IMR-90 (cell line): ENCODE results near the gene GABRA6. TPM values are rescaled to one million over a fixed set of nuclear protein-coding genes. Genes with fewer than 3 reads are reported as not detected.

Experiments
- ATAC-seq: fragments of 200-7000 bp; cut with Tn5 transposase; 2 replicates; pipeline ENCODE4 v1.9.1; 2020; ENCODE audit warnings: low read depth, mild to moderate bottlenecking, moderate library complexity
- BruUV-seq: library from RNA; stranded (reverse); fragments of 400-500 nt; replicated peaks from 2 replicates; lab custom pipeline; 2021; lab: Mats Ljungman, UMichigan
- CTCF ChIA-PET: fragments of 300-600 bp; formaldehyde crosslinking; extraction: SDS; loops from one replicate; lab custom pipeline; 2021; ENCODE audit warnings: antibody characterized with exemption; lab: Yijun Ruan, JAX
- POLR2A ChIA-PET: fragments of 300-600 bp; sonication (Branson Sonifier 250); formaldehyde crosslinking; loops from one replicate; lab custom pipeline; 2022; ENCODE audit warnings: antibody characterized with exemption; ENCODE audit not compliant: unreplicated experiment; lab: Charles Lee
- DNase-seq: peaks from one replicate; pipeline ENCODE4 v3.0.0; 2013
- H2AFZ ChIP-seq: replicated peaks from 2 replicates; pipeline ENCODE3; 2013; ENCODE audit warnings: low read length, mild to moderate bottlenecking; ENCODE audit not compliant: poor library complexity
- H2AK5ac ChIP-seq: 2 replicates; pipeline ENCODE4 v1.6.1; 2013; ENCODE audit warnings: low read depth, low read length, inconsistent platforms
- H2AK9ac ChIP-seq: replicated peaks from 2 replicates; pipeline ENCODE3; 2013; ENCODE audit warnings: mild to moderate bottlenecking, low read depth, low read length, moderate library complexity; ENCODE audit not compliant: poor library complexity
- H2BK120ac ChIP-seq: 2 replicates; pipeline ENCODE4 v1.6.1; 2013; ENCODE audit warnings: low read depth, low read length, inconsistent platforms
- H2BK15ac ChIP-seq: 3 replicates; pipeline ENCODE4 v1.6.1; 2013; ENCODE audit warnings: low read depth, low read length, inconsistent platforms
- H2BK20ac ChIP-seq: 2 replicates; pipeline ENCODE4 v1.6.1; 2013; ENCODE audit warnings: low read depth, mild to moderate bottlenecking, inconsistent platforms, low read length, moderate library complexity
- H2BK5ac ChIP-seq: 2 replicates; pipeline ENCODE4 v1.6.1; 2013; ENCODE audit warnings: mild to moderate bottlenecking, low read depth, low read length, inconsistent platforms; ENCODE audit not compliant: poor library complexity, severe bottlenecking
- H3K14ac ChIP-seq: replicated peaks from 2 replicates; pipeline ENCODE4 v1.6.1; 2013; ENCODE audit warnings: low read depth, low read length, inconsistent platforms
- H3K18ac ChIP-seq: 2 replicates; pipeline ENCODE4 v1.6.1; 2013; ENCODE audit warnings: low read depth, low read length, control low read depth
- H3K23ac ChIP-seq: 2 replicates; pipeline ENCODE4 v1.6.1; 2013; ENCODE audit warnings: low read depth, low read length, inconsistent platforms
- H3K27ac ChIP-seq: 2 replicates; pipeline ENCODE4 v1.5.1; 2013; ENCODE audit warnings: mild to moderate bottlenecking, control low read depth, low read length; ENCODE audit not compliant: insufficient read depth
- H3K27me3 ChIP-seq: 2 replicates; pipeline ENCODE4 v1.6.1; 2013; ENCODE audit warnings: low read length; ENCODE audit not compliant: control insufficient read depth, insufficient read depth
- H3K36me3 ChIP-seq: 2 replicates; pipeline ENCODE4 v1.6.1; 2013; ENCODE audit warnings: low read length, mixed read lengths; ENCODE audit not compliant: control insufficient read depth, insufficient read depth
- H3K4ac ChIP-seq: 2 replicates; pipeline ENCODE4 v1.6.1; 2013; ENCODE audit warnings: low read depth, low read length, inconsistent platforms
- H3K4me1 ChIP-seq: 2 replicates; pipeline ENCODE4 v1.6.1; 2013; ENCODE audit warnings: low read length, mixed read lengths; ENCODE audit not compliant: control insufficient read depth, insufficient read depth
- H3K4me2 ChIP-seq: 2 replicates; pipeline ENCODE4 v1.6.1; 2013; ENCODE audit warnings: low read depth, mild to moderate bottlenecking, control low read depth, low read length, moderate library complexity
- H3K4me3 ChIP-seq: 2 replicates; pipeline ENCODE4 v1.5.1; 2013; ENCODE audit warnings: low read depth, mild to moderate bottlenecking, control low read depth, low read length, moderate library complexity; ENCODE audit not compliant: insufficient read depth
- H3K56ac ChIP-seq: 2 replicates; pipeline ENCODE4 v1.6.1; 2013; ENCODE audit warnings: low read length, inconsistent platforms; ENCODE audit not compliant: insufficient read depth; ENCODE audit errors: extremely low read depth
- H3K79me1 ChIP-seq, 2 experiments: 2 replicates each; pipeline ENCODE4 v1.6.1; 2013; ENCODE audit warnings: low read length in 2 of 2, inconsistent platforms in 1 of 2, low read depth in 1 of 2
- H3K9ac ChIP-seq: 2 replicates; pipeline ENCODE4 v1.6.1; 2013; ENCODE audit warnings: low read depth, low read length, control low read depth
- H3K9me1 ChIP-seq: 2 replicates; pipeline ENCODE4 v1.6.1; 2013; ENCODE audit warnings: low read length, inconsistent platforms; ENCODE audit not compliant: insufficient read depth
- H3K9me3 ChIP-seq: 2 replicates; pipeline ENCODE4 v1.6.1; 2013; ENCODE audit warnings: low read length; ENCODE audit not compliant: control insufficient read depth, insufficient read depth
- H4K20me1 ChIP-seq: 2 replicates; pipeline ENCODE4 v1.6.1; 2013; ENCODE audit warnings: low read length, inconsistent platforms; ENCODE audit not compliant: insufficient read depth
- H4K5ac ChIP-seq: 2 replicates; pipeline ENCODE4 v1.6.1; 2013; ENCODE audit warnings: mild to moderate bottlenecking, low read depth, low read length, control low read depth
- H4K8ac ChIP-seq, 2 experiments: 2 replicates each; pipeline ENCODE4 v1.6.1; 2013; ENCODE audit warnings: low read depth in 2 of 2, low read length in 2 of 2, control low read depth in 1 of 2, inconsistent platforms in 1 of 2
- H4K91ac ChIP-seq: 2 replicates; pipeline ENCODE4 v1.6.1; 2013; ENCODE audit warnings: low read depth, low read length, inconsistent platforms; ENCODE audit not compliant: insufficient read depth
- ELK1 ChIP-seq: fragments of 150-350 bp; IDR thresholded peaks from 2 replicates; pipeline ENCODE4 v1.6.1; 2016; ENCODE audit warnings: low read depth, mild to moderate bottlenecking, low read length, moderate library complexity, borderline replicate concordance
- RAD21 ChIP-seq: IDR thresholded peaks from 2 replicates; pipeline ENCODE4 v1.6.1; 2012; ENCODE audit warnings: low read length, improper control_type of control experiment
- WGBS, 2 experiments: methylation state at CpG; one replicate each; pipeline versions ENCODE4 v1.1.5 to v1.1.7; 2013; ENCODE audit warnings: missing lambda C conversion rate in 2 of 2; ENCODE audit not compliant: insufficient read length in 1 of 2; ENCODE audit errors: extremely low coverage in 2 of 2; 5-methylcytosine and 5-hydroxymethylcytosine counted together
- dilution Hi-C: fragments of 300-500 bp; cut with HindIII; formaldehyde crosslinking; loops from one replicate; pipeline ENCODE4 v1.14.3; 2018; ENCODE audit warnings: low sequenced_read_pairs; ENCODE audit not compliant: unreplicated experiment
- in situ Hi-C: fragments of 300-500 bp; cut with MboI; formaldehyde crosslinking; loops from 3 replicates; pipeline ENCODE4 v1.14.3; 2019; ENCODE audit warnings: low sequenced_read_pairs, inconsistent platforms, mixed read lengths
- intact Hi-C: fragments of 100-400 bp; cut with micrococcal nuclease; formaldehyde crosslinking; loops from 2 replicates; pipeline ENCODE4 v1.10.0; 2022
- polyA plus RNA-seq, 3 experiments: library from polyadenylated mRNA; depleted of rRNA; stranded (reverse); fragments of >200 nt; gene quantifications; 2 replicates each; pipeline ENCODE4 v1.2.3, GENCODE V29; 2012; ENCODE audit warnings: low replicate concordance in 1 of 3
- total RNA-seq: library from RNA; depleted of rRNA; stranded (reverse); fragments of >200 nt; gene quantifications from 2 replicates; pipeline ENCODE4 v1.2.3, GENCODE V29; 2012

GABRA6 gene
- total and polyA plus RNA-seq, 2 of the 4 experiments (the other 2 are of a cell fraction): not detected

- Histone ChIP-seq H3K4me3 (no peak overlapping the region), H3K4me1 (no peaks in the 10 kb centered on the region), H4K5ac (no peak overlapping the region), H4K20me1 (no peaks in the 10 kb centered on the region), H3K4ac (no peak overlapping the region), H3K56ac (no peak overlapping the region), H3K27me3 (no peaks in the 10 kb centered on the region), H3K9me1 (no peaks in the 10 kb centered on the region), H3K14ac (no peak overlapping the region), H4K91ac (no peak overlapping the region), H2BK15ac (no peak overlapping the region), H2AK5ac (no peak overlapping the region), H2BK5ac (no peak overlapping the region), H3K23ac (no peak overlapping the region), H3K79me1 (no peaks in the 10 kb centered on the region), H3K36me3 (no peaks in the 10 kb centered on the region), H3K9me3 (no peaks in the 10 kb centered on the region; the same call in 1 of the 2 replicates), H2BK20ac (no peak overlapping the region), H4K8ac (no peak overlapping the region), H3K4me2 (no peak overlapping the region), H3K18ac (no peak overlapping the region), H3K9ac (no peak overlapping the region), H2AFZ (no peak overlapping the region), H3K27ac (no peak overlapping the region), H2BK120ac (no peak overlapping the region), H2AK9ac (no peak overlapping the region)
- no peak for TF ChIP-seq RAD21
- no peak for TF ChIP-seq ELK1
- dilution Hi-C loops (no loop called here), intact Hi-C loops (no loop called here), in situ Hi-C loops (no loop called here)
- no TSS peak for BruUV-seq
- ChIA-PET POLR2A (no interaction called here), CTCF (no interaction called here)
- DNase-seq (no peak), ATAC-seq (no peak)
- WGBS, 2 experiments: no CpG with 5 or more reads among the region's 1 CpG
Observed at GRCh38 chr5:161637591-161637990, 47.9 kb upstream of the GABRA6 start.
